HCEC 1CT (cell line): ENCODE measurements around the gene LARP4B.

Source experiments
- DNase-seq: peaks from one replicate; pipeline ENCODE4 v3.0.0-alpha.2; 2017

LARP4B gene

DNA sequence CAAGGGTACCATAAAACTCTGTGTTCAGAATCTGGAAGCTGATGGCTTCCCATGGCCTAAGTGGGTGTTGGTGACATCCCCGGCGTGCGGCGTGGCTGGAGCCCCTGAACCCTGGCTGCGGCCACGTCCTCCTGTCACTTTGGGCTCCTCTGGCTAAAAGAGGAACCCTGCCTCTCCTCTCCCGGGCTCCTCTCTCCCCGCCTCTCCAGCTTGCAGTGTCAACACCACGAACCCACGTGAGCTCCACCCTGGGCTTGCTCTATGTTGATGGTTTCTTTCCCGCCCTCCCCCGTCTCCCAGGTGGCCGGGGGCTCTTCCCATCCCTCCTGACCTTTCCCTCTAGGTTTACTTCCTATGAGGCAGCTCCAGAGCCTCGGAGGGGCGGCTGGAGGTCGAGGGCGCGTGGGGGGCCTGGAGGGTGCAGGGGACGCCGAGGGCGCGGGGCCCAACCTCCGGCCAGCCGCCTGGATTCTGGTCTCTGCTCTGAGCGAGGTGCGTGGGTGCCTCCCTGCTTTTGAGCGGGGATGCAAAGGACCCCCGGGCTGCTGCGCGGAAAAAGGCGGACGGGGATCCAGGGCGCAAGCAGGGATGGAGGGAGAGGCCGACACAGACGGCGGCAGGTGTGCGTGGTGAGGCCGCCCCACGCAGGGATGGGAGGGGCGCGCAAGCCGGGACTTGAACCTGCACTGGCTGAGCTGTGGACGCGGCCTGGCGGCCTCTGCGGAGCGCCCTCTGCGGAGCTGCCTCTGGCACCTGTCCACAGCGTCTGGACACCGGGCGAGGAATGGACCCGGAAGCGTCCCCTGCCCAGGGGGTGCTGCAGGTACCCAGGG is 126.5 kb downstream of the LARP4B start:
- no peak for DNase-seq

DNA sequence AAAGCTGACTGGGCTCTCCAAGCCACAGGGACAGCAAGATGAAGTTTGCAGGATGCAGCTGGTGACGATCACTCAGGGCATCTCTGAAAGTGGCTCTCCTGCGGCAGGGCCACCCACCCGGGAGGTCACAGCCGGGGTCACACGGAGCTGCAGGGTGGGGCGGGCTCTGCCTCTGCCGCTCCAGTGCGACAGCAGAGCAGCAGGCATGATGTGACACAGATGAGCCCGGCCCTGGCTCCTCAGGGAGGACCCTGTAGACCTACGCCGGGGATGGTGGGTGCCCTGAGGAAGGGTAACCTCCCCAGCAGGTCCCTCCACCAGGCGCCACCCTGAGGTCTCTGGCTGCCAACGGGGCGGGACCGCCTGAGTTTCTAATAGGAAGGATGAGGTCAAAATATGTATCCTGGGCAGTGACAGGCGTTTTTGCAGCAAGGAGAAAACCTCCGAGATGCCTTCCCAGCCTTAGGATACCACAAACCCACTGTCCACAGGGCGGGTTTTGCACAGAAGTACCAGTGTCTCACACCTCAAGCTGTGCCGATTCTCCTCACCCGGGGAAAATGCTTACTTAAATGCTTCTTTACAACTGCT is 127.2 kb downstream of the LARP4B start:
- no peak for DNase-seq

DNA sequence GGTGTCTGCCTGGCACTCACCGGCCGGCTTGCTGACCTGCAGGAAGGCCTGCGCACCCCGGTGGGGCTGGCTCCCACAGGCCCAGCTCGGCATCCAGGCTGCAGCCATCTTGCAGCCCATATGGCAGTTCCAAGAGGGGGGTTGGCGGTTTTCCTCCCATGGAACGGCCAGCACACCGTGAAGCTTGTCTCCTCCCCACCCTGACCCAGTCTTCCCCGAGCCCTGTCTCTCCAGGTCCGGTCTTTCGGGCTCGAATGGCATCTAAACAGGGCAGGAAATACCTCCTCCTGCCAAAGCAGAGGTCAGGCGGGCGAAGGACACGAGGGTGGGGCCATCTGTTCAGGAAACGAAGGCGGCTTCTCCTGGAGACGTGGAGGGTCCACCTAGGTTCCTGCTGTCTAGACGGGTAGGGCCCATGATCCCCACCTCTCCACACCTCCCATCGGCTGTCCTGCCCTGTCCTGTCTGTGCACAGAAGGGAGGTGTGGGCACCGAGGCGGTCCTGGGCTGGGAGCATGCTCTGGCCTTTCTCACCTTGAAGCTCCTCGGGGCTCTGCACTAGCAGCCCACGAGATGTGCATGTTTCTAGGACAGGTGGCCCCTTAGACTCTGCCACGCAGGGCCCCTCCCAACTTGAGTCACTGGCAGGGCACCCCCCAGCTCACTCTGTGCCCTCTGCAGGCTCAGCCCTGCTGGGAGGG is 128.3 kb downstream of the LARP4B start:
- DNase-seq, result no peak

DNA sequence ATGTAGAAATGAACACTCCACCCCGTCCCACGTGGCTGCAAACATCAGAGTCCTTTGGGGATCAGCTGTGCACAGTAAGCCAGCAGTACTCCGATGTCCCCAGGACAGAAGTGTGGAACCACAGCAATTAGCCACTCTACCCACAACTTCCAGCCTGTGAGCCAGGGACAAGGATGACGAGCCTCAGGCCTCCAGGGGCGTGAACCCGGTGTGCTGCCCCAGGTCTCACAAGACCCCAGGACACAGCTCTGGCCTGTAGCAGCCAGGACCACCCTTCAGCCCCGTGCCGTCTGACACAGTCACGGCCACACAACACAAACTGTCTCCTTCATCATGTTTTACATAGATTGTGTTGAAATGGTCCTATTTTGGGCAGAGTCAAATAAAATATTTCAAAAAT is 129.0 kb downstream of the LARP4B start:
- DNase-seq, result no peak

DNA sequence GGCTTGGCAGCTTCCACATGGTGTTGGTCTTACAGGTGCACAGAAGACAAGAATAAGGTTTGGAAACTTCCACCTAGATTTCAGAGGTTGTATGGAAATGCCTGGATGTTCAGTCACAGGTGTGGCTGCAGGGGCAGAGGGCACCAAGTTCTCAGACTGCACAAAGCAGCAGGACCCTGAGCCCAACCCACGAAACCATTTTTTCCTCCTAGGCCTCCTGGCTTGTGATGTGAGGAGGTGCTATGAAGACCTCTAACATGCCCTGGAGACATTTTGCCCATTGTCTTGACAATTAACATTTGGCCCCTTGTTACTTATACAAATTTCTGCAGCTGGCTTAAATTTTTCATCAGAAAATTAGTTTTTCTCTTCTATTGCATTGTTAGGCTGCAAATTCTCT is 134.3 kb downstream of the LARP4B start:
- DNase-seq, result no peak

DNA sequence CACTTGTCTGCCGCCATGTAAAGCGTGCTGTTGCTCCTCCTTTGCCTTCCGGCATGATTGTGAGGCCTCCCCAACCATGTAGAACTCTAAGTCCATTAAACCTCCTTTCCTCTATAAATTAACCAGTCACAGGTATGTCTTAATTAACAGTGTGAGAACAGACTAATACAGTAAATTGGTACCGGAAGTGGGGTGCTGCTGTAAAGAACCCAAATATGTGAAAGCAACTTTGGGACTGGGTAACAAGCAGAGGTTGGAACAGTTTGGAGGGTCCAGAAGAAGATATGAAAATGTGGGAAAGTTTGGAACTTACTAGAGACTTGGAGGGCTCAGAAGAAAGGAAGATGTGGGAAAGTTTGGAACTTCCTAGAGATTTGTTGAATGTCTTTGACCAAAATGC is 135.3 kb downstream of the LARP4B start:
- no peak for DNase-seq

DNA sequence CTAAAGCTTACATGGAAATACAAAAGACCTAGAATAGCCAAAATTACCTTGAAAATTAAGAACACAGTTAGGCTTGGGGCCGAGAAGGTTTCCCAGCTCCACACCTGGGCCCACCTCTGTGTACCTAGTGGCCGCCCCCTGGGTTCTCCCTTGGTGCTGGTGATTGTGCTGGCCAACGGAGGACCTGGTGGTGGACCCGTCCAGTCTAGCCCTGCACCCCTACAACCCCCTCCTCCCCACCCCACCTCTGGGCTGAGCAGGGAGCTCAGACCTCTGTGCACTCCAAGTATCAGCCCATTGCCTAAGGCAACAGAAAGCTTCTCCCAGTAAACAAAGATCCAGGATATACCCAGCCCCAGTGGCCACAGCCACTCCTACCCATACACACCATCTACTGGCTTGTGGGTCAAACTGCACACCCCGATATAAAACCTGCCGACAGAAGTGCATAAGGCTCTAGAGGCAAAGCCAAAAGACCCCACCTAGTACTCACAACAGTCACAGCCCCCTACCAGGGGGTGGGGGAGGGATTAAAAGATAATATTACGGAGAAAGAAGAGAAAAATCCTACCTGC is 137.0 kb downstream of the LARP4B start:
- DNase-seq, result no peak

DNA sequence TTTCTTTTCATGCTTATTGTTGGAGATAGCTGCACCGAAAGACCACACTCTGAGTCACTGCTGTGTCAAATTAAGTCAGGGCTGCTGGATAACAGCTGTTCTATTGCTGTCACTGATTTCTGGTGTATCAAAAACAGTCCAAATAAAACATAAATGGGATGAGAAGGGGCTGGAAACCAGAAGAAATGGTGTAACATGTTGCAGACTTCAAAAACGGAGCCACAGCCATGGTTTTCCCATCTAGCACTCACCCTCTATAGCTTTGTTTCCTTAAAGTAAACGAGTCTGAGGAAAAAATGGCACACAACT is 138.8 kb downstream of the LARP4B start:
- DNase-seq, result peak; percentile 34

DNA sequence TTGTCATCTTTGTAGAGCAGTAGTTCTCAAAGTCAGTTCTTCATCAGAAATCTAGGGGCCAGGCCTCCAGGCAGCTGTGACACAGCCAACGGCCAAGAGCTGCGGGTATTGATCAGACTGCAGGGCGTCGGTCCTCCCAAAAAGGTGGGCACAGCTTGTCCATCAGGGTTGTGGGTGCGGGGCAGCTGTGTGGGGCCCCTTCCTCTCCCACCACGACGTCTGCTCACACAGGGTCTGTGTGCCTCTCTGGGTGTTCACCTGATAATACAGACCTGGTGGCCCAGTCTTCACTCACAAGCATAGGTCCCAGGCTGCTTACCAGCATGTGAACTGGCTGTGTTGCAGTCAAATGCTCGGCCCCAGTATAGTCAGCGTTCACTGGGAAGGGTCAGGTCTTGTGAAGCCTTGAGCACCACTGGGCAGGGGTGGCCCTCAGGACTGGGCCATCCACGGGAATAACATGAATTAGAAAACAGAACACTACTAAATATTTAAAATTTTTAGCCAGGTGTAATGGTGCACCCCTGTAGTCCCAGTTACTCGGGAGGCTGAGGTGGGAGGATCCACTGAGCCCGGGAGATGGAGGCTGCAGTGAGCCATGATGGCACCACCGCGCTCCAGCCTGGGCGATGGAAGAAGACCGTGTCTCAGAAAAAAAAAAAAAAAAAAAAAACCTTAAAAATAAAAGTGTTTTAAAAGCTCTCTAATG is 139.3 kb downstream of the LARP4B start:
- DNase-seq, result no peak

DNA sequence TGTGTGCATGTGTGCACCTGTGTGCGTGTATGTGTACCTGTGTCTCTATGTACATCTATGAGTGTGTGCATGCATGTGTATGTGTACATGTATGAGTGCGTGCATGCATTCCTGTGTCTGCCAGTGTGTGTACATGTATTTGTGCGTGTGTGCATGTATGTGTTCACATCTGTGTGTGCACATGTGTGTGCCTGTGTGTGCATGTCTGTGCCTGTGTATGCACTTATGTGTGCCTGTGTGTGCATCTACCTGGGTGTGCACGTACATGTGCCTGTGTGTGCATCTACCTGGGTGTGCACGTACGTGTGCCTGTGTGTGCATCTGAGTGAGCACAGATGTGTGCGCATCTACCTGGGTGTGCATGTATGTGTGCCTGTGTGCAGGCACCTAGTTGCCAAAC is 139.9 kb downstream of the LARP4B start:
- DNase-seq, result no peak

DNA sequence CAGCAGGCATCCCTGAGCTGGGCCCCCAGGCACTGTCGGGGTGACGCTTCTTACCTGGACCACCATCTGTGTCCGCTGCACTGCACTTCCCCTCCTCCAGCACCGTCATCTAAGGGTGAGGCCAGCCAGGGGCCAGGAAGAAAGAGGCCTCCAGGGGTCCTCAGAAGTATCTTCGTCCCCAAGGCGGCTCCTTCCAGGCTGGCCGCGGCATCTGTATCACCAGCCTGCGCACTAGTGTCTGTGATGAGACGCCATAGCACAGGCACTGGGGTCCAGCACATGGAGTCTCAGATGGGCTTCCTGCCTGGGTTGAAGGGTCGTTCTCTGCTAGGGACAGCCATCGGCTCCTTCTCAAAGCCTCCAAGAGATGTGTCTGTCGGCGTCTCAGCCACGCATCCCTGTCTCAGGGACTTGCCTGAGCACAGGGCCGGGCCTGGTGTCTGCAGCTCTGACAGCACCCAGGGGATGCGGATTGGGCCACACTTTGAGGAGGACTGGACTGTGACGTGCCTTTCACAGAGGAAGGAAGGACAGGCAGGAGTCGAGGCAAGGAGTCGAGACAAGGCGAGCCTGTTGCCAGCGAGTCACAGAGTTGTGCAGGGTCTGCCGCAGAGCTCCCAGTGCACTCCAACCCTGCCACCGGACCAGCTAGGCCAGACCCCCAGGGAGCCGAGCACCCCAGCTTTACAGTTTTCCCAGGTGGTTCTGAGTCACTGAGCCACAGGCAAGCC is 140.5 kb downstream of the LARP4B start:
- DNase-seq, result no peak

DNA sequence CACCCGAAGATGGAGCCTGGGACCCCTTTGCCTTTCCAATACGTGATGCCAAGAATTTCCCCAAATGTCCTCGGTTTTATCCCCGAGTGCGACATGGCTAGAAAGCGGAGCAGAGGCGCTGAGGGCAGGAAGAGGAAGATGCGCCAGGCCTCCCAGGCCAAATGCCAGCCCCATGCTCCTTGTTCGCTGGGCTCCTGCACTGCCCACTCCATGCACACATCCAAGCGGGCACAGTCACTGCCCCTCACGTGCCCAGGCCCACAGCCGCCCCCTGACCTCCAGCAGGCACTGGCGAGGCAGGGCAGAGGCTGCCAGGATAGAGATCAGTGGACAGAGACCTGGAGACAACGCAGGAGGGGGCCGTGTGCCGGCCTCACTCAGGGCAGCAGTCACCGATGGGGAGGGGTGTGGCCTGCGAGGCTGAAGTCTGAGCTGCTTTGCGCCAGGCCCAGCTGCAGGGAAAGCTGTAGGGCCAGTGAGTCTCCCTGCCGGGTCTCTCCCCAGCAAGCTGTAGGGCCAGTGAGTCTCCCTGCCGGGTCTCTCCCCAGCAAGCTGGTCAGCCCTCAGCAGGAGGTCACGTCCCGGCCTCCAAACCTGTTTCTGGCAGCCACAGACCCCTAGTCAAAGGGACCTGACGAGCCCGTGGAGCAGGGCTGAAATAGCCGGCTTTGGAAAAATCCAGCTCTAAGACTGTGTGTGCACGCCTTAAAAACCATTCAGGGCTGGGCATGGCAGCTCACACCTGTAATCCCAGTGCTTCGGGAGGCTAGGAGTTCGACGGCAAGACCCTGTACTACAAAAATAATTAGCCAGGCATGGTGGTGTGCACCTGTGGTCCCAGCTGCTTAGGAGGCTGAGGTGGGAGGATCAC is 141.4 kb downstream of the LARP4B start:
- no peak for DNase-seq

DNA sequence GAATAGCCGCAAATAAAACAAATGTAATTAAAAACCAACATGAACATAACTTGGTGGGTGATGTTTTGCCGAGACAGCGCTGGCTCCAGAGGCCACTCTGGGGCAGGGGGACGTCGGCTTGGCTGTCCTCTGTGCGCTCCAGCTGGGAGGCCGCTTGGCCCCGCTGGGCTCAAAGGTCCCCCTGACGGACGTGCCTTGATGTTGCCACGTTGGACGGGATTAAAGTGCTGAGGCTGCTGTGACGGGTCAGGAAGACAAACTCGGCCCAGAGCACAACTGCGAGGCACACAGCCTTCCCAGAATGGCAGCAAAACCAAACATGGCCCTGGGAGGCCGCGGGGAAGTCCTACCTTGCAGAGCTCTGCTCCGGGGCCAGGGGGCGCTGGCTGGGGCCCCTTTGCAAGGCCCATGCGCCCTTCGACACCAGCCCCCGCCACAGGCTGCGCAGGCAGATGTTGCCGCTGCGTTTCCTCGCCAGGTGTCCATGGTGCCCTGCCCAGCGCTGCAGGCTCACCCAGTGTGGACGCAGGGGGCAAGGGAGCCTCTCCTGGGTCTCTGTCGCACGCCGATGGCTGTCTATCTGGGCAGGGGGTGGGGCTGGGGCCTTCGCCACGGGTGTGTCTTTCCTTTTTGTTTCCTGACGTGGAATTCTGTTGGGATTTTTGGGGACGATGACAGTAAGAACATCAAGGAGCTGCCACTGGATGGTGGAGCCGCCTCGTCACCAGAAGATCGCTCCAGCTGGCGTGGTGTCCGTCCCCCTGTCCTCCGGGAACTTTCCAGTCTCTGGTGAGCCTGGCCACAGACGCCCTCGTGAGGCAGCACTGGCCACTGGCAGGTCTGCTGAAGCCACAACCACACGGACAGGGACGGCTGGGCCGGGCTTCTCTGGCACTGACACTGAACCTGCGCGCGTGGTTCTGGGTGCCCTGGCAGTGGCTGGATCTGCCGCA is 142.4 kb downstream of the LARP4B start:
- peak; percentile 63 for DNase-seq

DNA sequence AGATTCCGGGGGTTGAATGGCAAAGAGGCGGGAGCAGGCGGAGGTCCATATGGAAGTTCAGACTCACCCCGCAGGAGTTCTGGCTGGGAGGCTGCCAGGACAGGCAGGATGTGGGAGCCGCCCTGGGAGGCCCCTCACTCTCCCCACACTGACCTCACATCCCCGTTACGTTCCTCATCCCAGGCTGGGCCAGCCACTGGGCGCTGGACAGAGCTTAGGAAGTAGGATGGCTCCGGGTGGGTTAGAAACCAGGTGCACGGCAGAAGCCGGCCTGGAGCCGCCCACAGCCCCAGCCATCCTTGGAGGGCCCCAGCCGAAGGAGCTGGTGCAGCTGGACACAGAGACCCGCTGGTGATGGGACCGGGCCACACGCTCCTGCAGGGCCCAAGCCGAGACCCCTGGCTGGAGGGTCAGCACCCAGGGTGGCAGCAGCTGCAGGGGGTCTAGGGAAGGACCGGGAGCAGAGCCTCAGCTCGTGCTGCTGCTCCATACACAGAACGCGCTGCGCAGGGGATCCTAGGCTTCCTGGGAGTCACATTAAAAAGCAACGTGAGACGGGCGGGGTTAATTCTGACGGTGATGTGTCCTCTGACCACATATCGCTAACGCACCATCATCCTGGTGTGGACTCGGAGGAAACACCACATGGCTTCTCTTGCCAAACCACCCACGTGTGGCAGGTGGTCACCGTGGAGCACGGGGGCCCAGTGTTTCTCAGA is 143.4 kb downstream of the LARP4B start:
- no peak for DNase-seq

DNA sequence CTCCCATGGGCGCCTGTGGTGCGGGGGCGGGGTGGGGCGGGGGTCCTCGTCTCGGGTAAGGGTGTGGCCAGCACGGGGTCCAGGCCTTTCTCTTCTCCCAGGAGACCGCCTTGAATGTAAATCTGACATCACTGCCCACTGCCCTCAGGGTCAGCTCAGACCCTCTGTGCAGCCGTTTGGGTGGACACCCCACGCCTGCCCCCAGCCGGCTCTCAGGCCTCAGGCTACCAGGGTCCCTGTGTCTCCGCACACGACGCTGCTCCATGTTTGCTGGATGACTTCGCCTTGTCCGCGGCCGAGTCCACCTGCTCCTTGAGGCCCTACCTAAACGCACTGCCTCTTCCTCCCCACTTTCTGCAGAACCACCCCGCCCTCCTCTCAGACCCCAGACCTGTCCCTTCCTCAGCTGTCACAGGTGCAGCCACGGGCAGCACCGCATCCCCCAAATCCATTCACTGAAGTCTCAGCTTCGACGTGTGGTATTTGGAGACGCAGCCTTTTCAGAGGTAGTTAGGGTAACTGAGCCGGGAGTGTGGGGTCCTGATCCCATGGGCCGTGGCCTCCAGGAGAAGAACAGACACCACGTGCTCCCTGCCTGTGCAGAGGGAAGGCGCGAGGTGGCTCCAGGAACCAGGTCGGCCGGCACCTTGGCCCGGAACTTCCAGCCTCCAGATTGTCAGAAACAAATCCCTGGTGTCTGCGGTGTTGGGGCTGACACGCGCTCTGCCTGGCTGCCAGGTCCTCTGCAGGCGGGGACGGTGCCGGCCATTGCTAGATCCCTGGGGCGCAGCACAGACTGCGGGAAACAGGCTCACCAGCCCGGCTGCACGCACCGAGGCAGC is 144.7 kb downstream of the LARP4B start:
- DNase-seq, result no peak

DNA sequence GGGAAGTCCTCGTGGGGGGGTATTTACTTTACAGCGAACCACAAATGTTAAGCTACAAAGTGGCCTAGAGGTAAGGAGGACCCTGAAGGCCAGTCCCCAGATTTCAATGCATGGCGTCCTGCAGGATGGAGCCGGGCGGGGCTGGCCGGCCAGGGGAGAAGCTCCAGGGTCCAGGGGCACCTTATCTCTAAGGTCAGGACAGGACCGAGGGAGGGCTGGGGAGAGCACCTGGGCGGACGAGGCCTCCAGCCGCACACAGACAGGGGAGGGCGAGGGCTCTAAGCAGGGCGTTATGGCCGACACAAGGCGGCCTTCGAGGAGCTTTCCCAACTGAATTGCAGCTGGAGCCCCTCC is 145.7 kb downstream of the LARP4B start:
- no peak for DNase-seq

DNA sequence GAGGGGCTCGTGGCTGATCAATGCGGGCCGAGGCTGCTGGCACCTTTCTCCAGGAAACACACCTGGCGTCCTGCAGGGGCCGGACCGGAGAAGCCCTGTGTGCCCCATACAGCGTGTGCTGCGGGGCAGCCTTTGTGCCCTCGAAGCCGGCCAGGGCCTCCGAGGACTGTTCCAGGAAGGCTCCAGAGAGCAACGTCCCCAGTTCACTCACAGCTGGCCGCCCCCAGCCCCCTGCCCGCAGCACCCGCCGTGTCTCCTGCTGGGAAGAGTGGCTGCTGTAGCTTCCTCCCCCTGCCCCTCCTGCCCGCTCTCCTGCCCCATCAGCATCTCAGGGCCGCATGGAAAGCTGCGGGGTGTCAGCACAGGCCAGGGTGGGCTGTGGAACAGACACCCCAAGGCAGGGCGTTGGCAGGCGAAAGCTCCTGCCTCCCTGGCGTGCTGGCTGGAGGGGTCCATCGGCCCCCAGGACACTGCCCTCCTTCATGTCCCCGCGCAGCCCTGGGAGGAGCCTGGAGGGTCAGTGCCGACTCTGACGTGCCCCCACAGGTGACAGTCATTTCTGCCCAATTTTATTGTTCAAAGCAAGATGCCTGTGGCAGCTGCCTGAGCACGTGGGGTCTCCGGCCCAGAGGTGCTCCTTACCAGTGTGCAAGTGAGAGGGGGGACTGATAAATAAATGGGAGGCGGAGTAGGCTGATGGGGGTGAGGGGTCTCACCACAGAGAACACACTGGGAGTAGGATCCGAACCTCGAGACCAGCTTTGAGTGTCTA is 146.2 kb downstream of the LARP4B start:
- no peak for DNase-seq
